ENCODE measurements around the gene KNOP1. TPM values are rescaled to one million over a fixed set of nuclear protein-coding genes. Genes with fewer than 3 reads are reported as not detected.

KNOP1 gene
- polyA plus RNA-seq, 4 donors = 38.9 to 48.5 (median 44.8) TPM

Other genes starting within 250 kb of the KNOP1 start
- gene GDE1, start 196.1 kb downstream of the KNOP1 start, polyA plus RNA-seq (ENCODE audit: insufficient read length in 4 of 4) = 10 to 100 TPM; 61.0 to 72.6 (median 68.2) TPM
- 10 to 100 TPM; 22.1 to 40.3 (median 29.7) TPM for gene CCP110, start 194.3 kb downstream of the KNOP1 start, polyA plus RNA-seq (ENCODE audit: insufficient read length in 4 of 4)
- 10 to 100 TPM; 62.3 to 64.9 (median 63.7) TPM for gene VPS35L, start 162.5 kb downstream of the KNOP1 start, polyA plus RNA-seq (ENCODE audit: insufficient read length in 4 of 4)
- gene IQCK, start within 50 bp of the KNOP1 start, polyA plus RNA-seq (ENCODE audit: insufficient read length in 4 of 4) = 10 to 100 TPM; 44.7 to 49.6 (median 46.6) TPM
- 100 to 1,000 TPM in 3 of 4 donors, 10 to 100 TPM in 1; 93.4 to 125 (median 122) TPM for gene GPRC5B, start 166.6 kb upstream of the KNOP1 start, polyA plus RNA-seq (ENCODE audit: insufficient read length in 4 of 4)